GM23338 (cell line): Measurements from ENCODE around the gene NHERF1. TPM values are rescaled to one million over a fixed set of nuclear protein-coding genes. Genes with fewer than 3 reads are reported as not detected.

Source experiments
- ATAC-seq: fragments of 200-7000 bp; cut with Tn5 transposase; 3 replicates; pipeline ENCODE4 v1.9.1; 2020
- DNase-seq: peaks from one replicate; pipeline ENCODE4 v3.0.0-alpha.2; 2015; ENCODE audit warnings: low spot score
- H2AFZ ChIP-seq: fragments of 200-600 bp; sonication (generic); 2 replicates; pipeline ENCODE4 v1.8.0; 2016; ENCODE audit warnings: antibody characterized with exemption, mild to moderate bottlenecking, moderate library complexity
- H3F3A ChIP-seq: fragments of 200-600 bp; sonication (generic); replicated peaks from 2 replicates; pipeline ENCODE4 v1.8.0; 2017; ENCODE audit warnings: antibody characterized with exemption, mixed run types, low read depth
- H3K27ac ChIP-seq: fragments of 200-600 bp; sonication (generic); 2 replicates; pipeline ENCODE4 v1.6.1; 2016; ENCODE audit warnings: low read depth
- H3K27me3 ChIP-seq: fragments of 200-600 bp; sonication (generic); 2 replicates; pipeline ENCODE4 v1.8.0; 2016; ENCODE audit warnings: mild to moderate bottlenecking, mixed run types, moderate library complexity; ENCODE audit not compliant: insufficient read depth
- H3K36me3 ChIP-seq: fragments of 200-600 bp; sonication (generic); 2 replicates; pipeline ENCODE4 v1.8.0; 2016; ENCODE audit warnings: mild to moderate bottlenecking; ENCODE audit not compliant: insufficient read depth
- H3K4me1 ChIP-seq: fragments of 200-600 bp; sonication (generic); 2 replicates; pipeline ENCODE4 v1.8.0; 2016; ENCODE audit warnings: mild to moderate bottlenecking, moderate library complexity; ENCODE audit not compliant: insufficient read depth
- H3K4me2 ChIP-seq: fragments of 200-600 bp; sonication (generic); 2 replicates; pipeline ENCODE4 v1.7.1; 2017; ENCODE audit warnings: mixed run types
- H3K4me3 ChIP-seq: fragments of 200-600 bp; sonication (generic); 2 replicates; pipeline ENCODE4 v1.6.1; 2016; ENCODE audit warnings: mixed run types
- H3K79me2 ChIP-seq: fragments of 200-600 bp; sonication (generic); replicated peaks from 2 replicates; pipeline ENCODE4 v1.8.0; 2017; ENCODE audit warnings: mild to moderate bottlenecking; ENCODE audit not compliant: insufficient read depth
- H3K9me2 ChIP-seq: fragments of 200-600 bp; sonication (generic); 2 replicates; pipeline ENCODE4 v1.8.0; 2017; ENCODE audit not compliant: insufficient read depth
- H4K20me1 ChIP-seq: fragments of 200-600 bp; sonication (generic); replicated peaks from 2 replicates; pipeline ENCODE4 v1.8.0; 2017; ENCODE audit warnings: mild to moderate bottlenecking; ENCODE audit not compliant: insufficient read depth
- H3K27ac Mint-ChIP-seq: 2 replicates; pipeline ENCODE4 v1.8.0; 2020; ENCODE audit warnings: inconsistent platforms, mild to moderate bottlenecking, moderate library complexity, mixed read lengths
- H3K27me3 Mint-ChIP-seq: 3 replicates; pipeline ENCODE4 v1.8.0; 2022; ENCODE audit warnings: low read depth, mild to moderate bottlenecking, moderate library complexity, mixed read lengths, inconsistent platforms; ENCODE audit not compliant: insufficient read depth, poor library complexity
- H3K36me3 Mint-ChIP-seq: 3 replicates; pipeline ENCODE4 v1.8.0; 2021; ENCODE audit warnings: low read depth, mild to moderate bottlenecking, inconsistent platforms, moderate library complexity, mixed read lengths
- H3K4me1 Mint-ChIP-seq: 3 replicates; pipeline ENCODE4 v1.8.0; 2020; ENCODE audit warnings: mild to moderate bottlenecking, inconsistent platforms, mixed read lengths
- H3K4me3 Mint-ChIP-seq: 3 replicates; pipeline ENCODE4 v1.8.0; 2021; ENCODE audit warnings: moderate library complexity, mild to moderate bottlenecking, inconsistent platforms, mixed read lengths
- H3K9me3 Mint-ChIP-seq: 3 replicates; pipeline ENCODE4 v1.8.0; 2020; ENCODE audit warnings: moderate library complexity, mild to moderate bottlenecking, inconsistent platforms, mixed read lengths
- EZH2 ChIP-seq: fragments of 200-600 bp; sonication (generic); IDR thresholded peaks from one replicate; pipeline ENCODE4 v1.8.0; 2017; ENCODE audit warnings: antibody characterized with exemption, mild to moderate bottlenecking, low read depth; ENCODE audit not compliant: unreplicated experiment
- JUNB ChIP-seq: IDR thresholded peaks from one replicate; pipeline ENCODE4 v1.6.1; 2016; ENCODE audit warnings: antibody characterized with exemption; ENCODE audit not compliant: unreplicated experiment
- POLR2AphosphoS5 ChIP-seq: IDR thresholded peaks from 2 replicates; pipeline ENCODE4 v1.6.1; 2016; ENCODE audit warnings: antibody characterized with exemption, low read depth
- REST ChIP-seq: IDR thresholded peaks from one replicate; pipeline ENCODE4 v1.6.1; 2018; ENCODE audit warnings: antibody characterized with exemption; ENCODE audit not compliant: unreplicated experiment
- STAT1 ChIP-seq: IDR thresholded peaks from one replicate; pipeline ENCODE4 v1.6.1; 2016; ENCODE audit warnings: antibody characterized with exemption; ENCODE audit not compliant: unreplicated experiment
- ZNF462 ChIP-seq: fragments of 250-450 bp; sonication (Bioruptor Pico); IDR thresholded peaks from 2 replicates; pipeline ENCODE4 v1.5.0; 2020; ENCODE audit warnings: mild to moderate bottlenecking, moderate library complexity
- polyA plus RNA-seq: library from polyadenylated mRNA; unstranded; fragments of >200 nt; fragmentation: Nextera tagmentation; extraction: Ambion mirVana; gene quantifications from 2 replicates; pipeline ENCODE4 v1.2.1, GENCODE V29; 2016
- total RNA-seq: library from RNA; depleted of rRNA; stranded (reverse); fragments of >200 nt; shearing (Covaris generic); gene quantifications from 2 replicates; pipeline ENCODE4 v1.2.3, GENCODE V29; 2014
- TF ChIP-seq, protein P1 (sequence below): IDR thresholded peaks from 2 replicates; pipeline ENCODE4 v1.6.1; 2016; ENCODE audit warnings: antibody characterized with exemption
- TF ChIP-seq, protein P2 (sequence below), 2 experiments: fragments of 200-600 bp in 1 of 2; sonication (generic) in 1 of 2; conservative IDR thresholded peaks; 2 replicates each; pipeline versions ENCODE4 v1.5.1 to v1.6.1; 2016 to 2017; ENCODE audit warnings: antibody characterized with exemption in 2 of 2, low read depth in 2 of 2, mild to moderate bottlenecking in 2 of 2, moderate library complexity in 1 of 2

Gene NHERF1
- total and polyA plus RNA-seq, 2 experiments from 2014 or later: 48.8 to 100 TPM

DNA sequence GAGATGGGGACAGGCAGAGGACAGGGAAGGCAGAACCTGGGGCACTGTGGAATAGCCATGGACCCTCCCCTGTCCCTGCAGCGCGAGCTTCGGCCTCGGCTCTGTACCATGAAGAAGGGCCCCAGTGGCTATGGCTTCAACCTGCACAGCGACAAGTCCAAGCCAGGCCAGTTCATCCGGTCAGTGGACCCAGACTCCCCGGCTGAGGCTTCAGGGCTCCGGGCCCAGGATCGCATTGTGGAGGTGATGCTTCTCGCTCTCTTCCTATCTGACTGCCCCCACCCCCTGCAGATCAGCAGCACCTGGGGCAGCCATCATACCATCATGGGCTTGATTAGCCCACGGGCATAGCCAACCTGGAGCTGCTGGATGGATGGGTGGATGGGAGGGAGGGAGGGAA is 13.5 kb downstream of the NHERF1 start:
- Mint-ChIP-seq H3K27me3 (peaks cover 12% of the 10 kb centered on the region), H3K27ac (no peak overlapping the region), H3K9me3 (no peaks in the 10 kb centered on the region), H3K36me3 (peaks cover 9% of the 10 kb centered on the region), H3K4me1 (peaks cover 58% of the 10 kb centered on the region), H3K4me3 (no peak overlapping the region)
- Histone ChIP-seq H3K36me3 (no peaks in the 10 kb centered on the region; the same call in 1 of the 2 replicates), H3K4me3 (no peak overlapping the region), H3F3A (no peaks in the 10 kb centered on the region), H2AFZ (no peak overlapping the region), H3K79me2 (peaks cover 40% of the 10 kb centered on the region), H3K4me2 (no peak overlapping the region), H3K9me2 (no peaks in the 10 kb centered on the region), H3K27ac (no peak overlapping the region), H3K27me3 (no peaks in the 10 kb centered on the region), H4K20me1 (peaks cover 25% of the 10 kb centered on the region), H3K4me1 (peaks cover 41% of the 10 kb centered on the region)
- no peak for ATAC-seq
- no peak for TF ChIP-seq POLR2AphosphoS5
- no peak for TF ChIP-seq JUNB
- no peak for TF ChIP-seq REST
- DNase-seq: no peak

- Histone ChIP-seq H3K36me3 (peaks cover 4% of the 10 kb centered on the region), H3K27me3 (no peaks in the 10 kb centered on the region), H3F3A (no peaks in the 10 kb centered on the region), H3K4me2 (no peak overlapping the region), H2AFZ (no peak overlapping the region), H3K79me2 (peaks cover 27% of the 10 kb centered on the region), H3K9me2 (no peaks in the 10 kb centered on the region), H4K20me1 (peaks cover 21% of the 10 kb centered on the region), H3K4me3 (no peak overlapping the region), H3K27ac (no peak overlapping the region), H3K4me1 (peaks cover 27% of the 10 kb centered on the region)
- ATAC-seq: peak; percentile 45
- H3K27ac Mint-ChIP-seq: no peak overlapping the region
- H3K4me3 Mint-ChIP-seq: no peak overlapping the region
- H3K36me3 Mint-ChIP-seq: peaks cover 16% of the 10 kb centered on the region
- peaks cover 17% of the 10 kb centered on the region for H3K27me3 Mint-ChIP-seq
- no peak for DNase-seq
- H3K4me1 Mint-ChIP-seq: peaks cover 45% of the 10 kb centered on the region
- H3K9me3 Mint-ChIP-seq: no peaks in the 10 kb centered on the region
- TF ChIP-seq, protein P1, sequence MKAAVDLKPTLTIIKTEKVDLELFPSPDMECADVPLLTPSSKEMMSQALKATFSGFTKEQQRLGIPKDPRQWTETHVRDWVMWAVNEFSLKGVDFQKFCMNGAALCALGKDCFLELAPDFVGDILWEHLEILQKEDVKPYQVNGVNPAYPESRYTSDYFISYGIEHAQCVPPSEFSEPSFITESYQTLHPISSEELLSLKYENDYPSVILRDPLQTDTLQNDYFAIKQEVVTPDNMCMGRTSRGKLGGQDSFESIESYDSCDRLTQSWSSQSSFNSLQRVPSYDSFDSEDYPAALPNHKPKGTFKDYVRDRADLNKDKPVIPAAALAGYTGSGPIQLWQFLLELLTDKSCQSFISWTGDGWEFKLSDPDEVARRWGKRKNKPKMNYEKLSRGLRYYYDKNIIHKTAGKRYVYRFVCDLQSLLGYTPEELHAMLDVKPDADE: no peak
- no peak for TF ChIP-seq STAT1
- TF ChIP-seq, protein P2, sequence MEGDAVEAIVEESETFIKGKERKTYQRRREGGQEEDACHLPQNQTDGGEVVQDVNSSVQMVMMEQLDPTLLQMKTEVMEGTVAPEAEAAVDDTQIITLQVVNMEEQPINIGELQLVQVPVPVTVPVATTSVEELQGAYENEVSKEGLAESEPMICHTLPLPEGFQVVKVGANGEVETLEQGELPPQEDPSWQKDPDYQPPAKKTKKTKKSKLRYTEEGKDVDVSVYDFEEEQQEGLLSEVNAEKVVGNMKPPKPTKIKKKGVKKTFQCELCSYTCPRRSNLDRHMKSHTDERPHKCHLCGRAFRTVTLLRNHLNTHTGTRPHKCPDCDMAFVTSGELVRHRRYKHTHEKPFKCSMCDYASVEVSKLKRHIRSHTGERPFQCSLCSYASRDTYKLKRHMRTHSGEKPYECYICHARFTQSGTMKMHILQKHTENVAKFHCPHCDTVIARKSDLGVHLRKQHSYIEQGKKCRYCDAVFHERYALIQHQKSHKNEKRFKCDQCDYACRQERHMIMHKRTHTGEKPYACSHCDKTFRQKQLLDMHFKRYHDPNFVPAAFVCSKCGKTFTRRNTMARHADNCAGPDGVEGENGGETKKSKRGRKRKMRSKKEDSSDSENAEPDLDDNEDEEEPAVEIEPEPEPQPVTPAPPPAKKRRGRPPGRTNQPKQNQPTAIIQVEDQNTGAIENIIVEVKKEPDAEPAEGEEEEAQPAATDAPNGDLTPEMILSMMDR (conservative IDR thresholded peaks at IDR 0.05; ENCODE audit: low read depth in 2 of 2): no peak
- no peak for TF ChIP-seq EZH2
- no peak for TF ChIP-seq ZNF462 (CRISPR knock-in tag)
These were observed 15.3 kb downstream of the NHERF1 start for GRCh38 chr17:74763565-74764387.
